ENCODE data around the gene GAK.

- TF ChIP-seq, protein P1, sequence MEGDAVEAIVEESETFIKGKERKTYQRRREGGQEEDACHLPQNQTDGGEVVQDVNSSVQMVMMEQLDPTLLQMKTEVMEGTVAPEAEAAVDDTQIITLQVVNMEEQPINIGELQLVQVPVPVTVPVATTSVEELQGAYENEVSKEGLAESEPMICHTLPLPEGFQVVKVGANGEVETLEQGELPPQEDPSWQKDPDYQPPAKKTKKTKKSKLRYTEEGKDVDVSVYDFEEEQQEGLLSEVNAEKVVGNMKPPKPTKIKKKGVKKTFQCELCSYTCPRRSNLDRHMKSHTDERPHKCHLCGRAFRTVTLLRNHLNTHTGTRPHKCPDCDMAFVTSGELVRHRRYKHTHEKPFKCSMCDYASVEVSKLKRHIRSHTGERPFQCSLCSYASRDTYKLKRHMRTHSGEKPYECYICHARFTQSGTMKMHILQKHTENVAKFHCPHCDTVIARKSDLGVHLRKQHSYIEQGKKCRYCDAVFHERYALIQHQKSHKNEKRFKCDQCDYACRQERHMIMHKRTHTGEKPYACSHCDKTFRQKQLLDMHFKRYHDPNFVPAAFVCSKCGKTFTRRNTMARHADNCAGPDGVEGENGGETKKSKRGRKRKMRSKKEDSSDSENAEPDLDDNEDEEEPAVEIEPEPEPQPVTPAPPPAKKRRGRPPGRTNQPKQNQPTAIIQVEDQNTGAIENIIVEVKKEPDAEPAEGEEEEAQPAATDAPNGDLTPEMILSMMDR (IDR thresholded peaks at IDR 0.05): no peak
- TF ChIP-seq POLR2AphosphoS5 (IDR thresholded peaks at IDR 0.05) (no peak), POLR2A (IDR thresholded peaks at IDR 0.05; ENCODE audit: low read depth) (no peak)
These were observed 28.1 kb upstream of the GAK start for GRCh38 chr4:960140-960635.

Measured in esophagus muscularis mucosa (tissue), 3 donors.